ENCODE results near the gene PSG7.
"Not testable (repeated sequence)": the region's sequence is repeated elsewhere in the genome, so short reads cannot be mapped to it uniquely, and the experiment has no call there.

Gene PSG7

GRCh38 chr19:42916931-42917330, 20.1 kb downstream of the PSG7 start:
- DNase-seq (ENCODE audit: low read depth, low spot score) = not testable (repeated sequence)

GRCh38 chr19:42913516-42913915, 23.5 kb downstream of the PSG7 start:
- not testable (repeated sequence) for DNase-seq (ENCODE audit: low read depth, low spot score)

- not testable (repeated sequence) for DNase-seq (ENCODE audit: low read depth, low spot score)
These were observed 24.1 kb downstream of the PSG7 start for GRCh38 chr19:42912941-42913340.

GRCh38 chr19:42911731-42912130, 25.3 kb downstream of the PSG7 start:
- not testable (repeated sequence) for DNase-seq (ENCODE audit: low read depth, low spot score)

- DNase-seq (ENCODE audit: low read depth, low spot score) = not testable (repeated sequence)
These were observed 30.8 kb downstream of the PSG7 start for GRCh38 chr19:42906162-42906561.

- DNase-seq (ENCODE audit: low read depth, low spot score) = not testable (repeated sequence)
These were observed 36.4 kb downstream of the PSG7 start for GRCh38 chr19:42900561-42900960.

- DNase-seq (ENCODE audit: low read depth, low spot score) = not testable (repeated sequence)
These were observed 37.3 kb downstream of the PSG7 start for GRCh38 chr19:42899674-42900073.

GRCh38 chr19:42899110-42899509, 37.9 kb downstream of the PSG7 start:
- not testable (repeated sequence) for DNase-seq (ENCODE audit: low read depth, low spot score)

GRCh38 chr19:42898656-42899055, 38.4 kb downstream of the PSG7 start:
- DNase-seq (ENCODE audit: low read depth, low spot score) = not testable (repeated sequence)

- not testable (repeated sequence) for DNase-seq (ENCODE audit: low read depth, low spot score)
These were observed 39.3 kb downstream of the PSG7 start for GRCh38 chr19:42897729-42898128.

GRCh38 chr19:42890446-42890845, 46.6 kb downstream of the PSG7 start:
- not testable (repeated sequence) for DNase-seq (ENCODE audit: low read depth, low spot score)

- DNase-seq (ENCODE audit: low read depth, low spot score) = not testable (repeated sequence)
These were observed 49.0 kb downstream of the PSG7 start for GRCh38 chr19:42887876-42888445.

- DNase-seq (ENCODE audit: low read depth, low spot score) = not testable (repeated sequence)
These were observed 54.3 kb downstream of the PSG7 start for GRCh38 chr19:42882730-42883129.

GRCh38 chr19:42882010-42882409, 55.0 kb downstream of the PSG7 start:
- not testable (repeated sequence) for DNase-seq (ENCODE audit: low read depth, low spot score)

GRCh38 chr19:42881279-42881678, 55.7 kb downstream of the PSG7 start:
- not testable (repeated sequence) for DNase-seq (ENCODE audit: low read depth, low spot score)

- not testable (repeated sequence) for DNase-seq (ENCODE audit: low read depth, low spot score)
These were observed 56.4 kb downstream of the PSG7 start for GRCh38 chr19:42880621-42881020.

GRCh38 chr19:42879613-42880012, 57.4 kb downstream of the PSG7 start, which contains the start of gene PSG1:
TSS of gene PSG1 (minus strand) at chr19:42879713. CDS start at chr19:42879581, 132 bp downstream.
- DNase-seq (ENCODE audit: low read depth, low spot score) = no peak

GRCh38 chr19:42876596-42876995, 60.4 kb downstream of the PSG7 start:
- not testable (repeated sequence) for DNase-seq (ENCODE audit: low read depth, low spot score)

- not testable (repeated sequence) for DNase-seq (ENCODE audit: low read depth, low spot score)
These were observed 61.1 kb downstream of the PSG7 start for GRCh38 chr19:42875881-42876280.

GRCh38 chr19:42874901-42875813, 61.9 kb downstream of the PSG7 start:
- DNase-seq (ENCODE audit: low read depth, low spot score) = not testable (repeated sequence)

GRCh38 chr19:42874136-42874535, 62.9 kb downstream of the PSG7 start:
- DNase-seq (ENCODE audit: low read depth, low spot score) = not testable (repeated sequence)

Measured in smooth muscle cell of the brain vasculature (primary cell).